ENCODE results near the gene ZNF837. TPM values are rescaled to one million over a fixed set of nuclear protein-coding genes. Genes with fewer than 3 reads are reported as not detected.

The ZNF837 gene
- total RNA-seq, 2 donors from 2014 or later = 1.1 to 1.9 TPM

DNA sequence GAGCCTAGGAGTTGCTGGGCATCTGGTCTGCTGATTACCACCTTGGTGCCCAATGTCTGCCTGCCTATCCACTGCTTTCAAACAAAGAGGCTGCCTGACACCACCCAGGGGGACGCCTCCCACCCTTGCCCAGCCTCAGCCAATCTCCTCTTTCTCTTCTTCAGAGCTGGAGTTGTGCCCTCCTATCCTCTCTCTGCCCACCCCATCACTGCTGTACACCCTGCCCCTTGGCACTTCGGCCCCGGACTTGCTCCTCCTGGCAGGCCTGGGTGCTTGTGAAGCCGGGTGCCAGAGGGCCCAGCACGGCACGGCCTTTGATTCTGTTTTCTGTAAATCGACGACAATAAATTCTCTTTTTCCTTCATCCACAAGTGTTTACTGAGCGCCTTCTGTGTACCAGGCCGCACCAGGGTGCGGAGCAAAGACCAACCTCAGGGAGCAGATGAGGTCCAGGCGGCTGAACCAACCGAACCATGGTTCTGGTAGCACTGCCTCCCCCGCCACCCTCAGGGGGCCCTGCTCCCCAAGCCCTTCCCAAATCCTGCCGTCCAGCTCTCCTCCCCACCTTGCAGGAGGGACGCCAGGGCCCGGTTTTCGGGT lies 19.6 kb upstream of the ZNF837 start:
- Mint-ChIP-seq H3K27ac (peak overlapping the region; percentile 97), H3K4me3 (peak overlapping the region; percentile 90), H3K4me1 (peaks cover 7% of the 10 kb centered on the region), H3K36me3 (ENCODE audit: low read depth) (peaks cover 26% of the 10 kb centered on the region), H3K9me3 (no peaks in the 10 kb centered on the region), H3K27me3 (no peaks in the 10 kb centered on the region)
- ATAC-seq (replicated peaks) = no peak

DNA sequence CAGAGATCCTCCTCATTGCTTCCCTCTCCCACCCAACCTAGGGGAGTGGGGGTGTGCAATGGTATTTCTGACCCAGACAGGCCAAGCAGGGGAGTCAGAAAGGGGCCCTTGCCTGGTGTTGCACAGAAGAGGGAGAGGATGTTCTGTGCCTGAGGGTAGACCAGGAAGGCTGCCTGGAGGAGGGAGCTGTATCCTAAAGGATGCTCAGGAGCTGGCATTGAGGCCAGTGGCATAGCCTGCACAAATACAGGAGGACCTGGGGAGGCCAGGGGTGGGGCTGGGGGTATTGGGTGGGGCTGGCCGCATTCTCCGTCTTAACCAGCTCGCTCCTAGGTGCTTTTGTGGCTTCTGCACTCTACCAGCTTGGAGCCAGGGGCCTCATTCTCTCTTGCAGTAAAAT lies 19.1 kb upstream of the ZNF837 start:
- no peaks in the 10 kb centered on the region for H3K27me3 Mint-ChIP-seq
- peaks cover 30% of the 10 kb centered on the region for H3K36me3 Mint-ChIP-seq (ENCODE audit: low read depth)
- H3K27ac Mint-ChIP-seq = peak overlapping the region; percentile 36
- ATAC-seq (replicated peaks) = no peak
- H3K4me1 Mint-ChIP-seq = peaks cover 7% of the 10 kb centered on the region
- peak overlapping the region; percentile 90 for H3K4me3 Mint-ChIP-seq
- no peaks in the 10 kb centered on the region for H3K9me3 Mint-ChIP-seq

DNA sequence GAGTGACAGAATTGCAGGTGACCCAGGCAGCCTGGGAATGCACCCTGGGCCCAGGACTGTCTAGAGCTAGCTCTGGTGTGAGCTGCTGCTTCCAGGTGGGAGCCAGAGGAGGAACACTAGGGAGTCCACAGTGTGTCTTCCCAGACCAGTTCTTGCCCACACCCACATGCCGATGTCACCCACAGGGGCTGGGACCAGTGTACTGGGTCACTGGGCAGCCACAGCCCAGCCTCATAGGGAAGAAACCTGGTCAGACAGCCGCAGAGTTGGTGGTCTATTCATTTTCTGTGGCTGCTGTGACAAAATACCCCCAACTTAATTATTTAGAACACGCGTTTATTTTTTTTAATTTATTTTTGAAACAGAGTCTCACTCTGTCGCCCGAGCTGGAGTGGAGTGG lies 17.7 kb upstream of the ZNF837 start:
- Mint-ChIP-seq H3K4me1 (peaks cover 7% of the 10 kb centered on the region), H3K27ac (no peak overlapping the region), H3K27me3 (no peaks in the 10 kb centered on the region), H3K9me3 (no peaks in the 10 kb centered on the region), H3K36me3 (ENCODE audit: low read depth) (peaks cover 44% of the 10 kb centered on the region), H3K4me3 (no peak overlapping the region)
- no peak for ATAC-seq (replicated peaks)

DNA sequence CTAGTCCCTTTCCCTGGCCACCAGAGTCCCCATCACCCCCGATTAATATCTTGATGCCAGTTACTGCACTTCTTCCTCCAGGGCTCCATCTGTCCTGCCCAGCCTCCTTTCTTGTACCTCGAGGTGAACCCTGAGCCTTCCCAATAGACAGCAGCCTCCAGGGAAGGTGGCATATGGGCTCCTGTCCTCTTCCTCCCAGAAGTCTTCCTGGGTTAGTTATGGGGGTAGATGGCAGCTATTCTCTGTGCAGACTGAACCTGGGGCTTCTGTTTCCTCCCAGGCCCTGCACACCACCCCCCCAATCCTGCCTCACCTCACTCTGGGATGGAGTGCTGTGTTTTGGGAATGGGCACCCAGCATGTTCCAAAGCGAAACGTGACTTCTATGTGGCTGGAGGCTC lies 17.3 kb upstream of the ZNF837 start:
- no peak for ATAC-seq (replicated peaks)

DNA sequence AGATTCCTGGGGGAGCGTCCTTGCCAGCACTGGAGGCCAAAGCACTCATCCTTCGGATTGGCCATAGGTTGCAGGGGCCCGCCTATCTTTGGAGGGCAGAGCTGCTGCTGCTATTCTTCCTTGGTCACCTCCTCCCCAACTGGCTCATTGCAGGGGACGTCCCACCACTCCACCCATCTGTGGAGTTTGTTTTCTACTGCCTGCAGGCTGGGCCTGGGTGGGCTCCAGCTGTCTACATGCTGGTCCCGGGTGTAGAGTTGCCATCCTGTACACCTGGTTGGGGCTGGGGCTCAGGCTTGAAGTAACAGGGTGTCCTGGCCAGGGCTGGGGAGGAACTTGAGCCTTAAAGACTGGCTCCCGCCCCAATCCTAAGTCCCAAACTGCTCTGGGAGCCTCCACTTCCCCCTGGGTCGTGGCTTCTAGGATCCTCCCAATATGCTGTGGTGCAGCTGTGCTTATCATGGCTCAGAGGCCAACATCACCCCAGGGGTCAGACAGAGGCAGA lies 16.8 kb upstream of the ZNF837 start:
- Mint-ChIP-seq H3K36me3 (ENCODE audit: low read depth) (peaks cover 53% of the 10 kb centered on the region), H3K9me3 (no peaks in the 10 kb centered on the region), H3K4me3 (no peak overlapping the region), H3K27ac (no peak overlapping the region), H3K4me1 (peaks cover 7% of the 10 kb centered on the region), H3K27me3 (no peaks in the 10 kb centered on the region)
- ATAC-seq (replicated peaks) = no peak

More for the DNA sequence above, 17.3 kb upstream of the ZNF837 start:
- no peak overlapping the region for H3K27ac Mint-ChIP-seq
- peaks cover 7% of the 10 kb centered on the region for H3K4me1 Mint-ChIP-seq
- peaks cover 48% of the 10 kb centered on the region for H3K36me3 Mint-ChIP-seq (ENCODE audit: low read depth)
- H3K9me3 Mint-ChIP-seq = no peaks in the 10 kb centered on the region
- H3K27me3 Mint-ChIP-seq = no peaks in the 10 kb centered on the region
- H3K4me3 Mint-ChIP-seq = no peak overlapping the region

DNA sequence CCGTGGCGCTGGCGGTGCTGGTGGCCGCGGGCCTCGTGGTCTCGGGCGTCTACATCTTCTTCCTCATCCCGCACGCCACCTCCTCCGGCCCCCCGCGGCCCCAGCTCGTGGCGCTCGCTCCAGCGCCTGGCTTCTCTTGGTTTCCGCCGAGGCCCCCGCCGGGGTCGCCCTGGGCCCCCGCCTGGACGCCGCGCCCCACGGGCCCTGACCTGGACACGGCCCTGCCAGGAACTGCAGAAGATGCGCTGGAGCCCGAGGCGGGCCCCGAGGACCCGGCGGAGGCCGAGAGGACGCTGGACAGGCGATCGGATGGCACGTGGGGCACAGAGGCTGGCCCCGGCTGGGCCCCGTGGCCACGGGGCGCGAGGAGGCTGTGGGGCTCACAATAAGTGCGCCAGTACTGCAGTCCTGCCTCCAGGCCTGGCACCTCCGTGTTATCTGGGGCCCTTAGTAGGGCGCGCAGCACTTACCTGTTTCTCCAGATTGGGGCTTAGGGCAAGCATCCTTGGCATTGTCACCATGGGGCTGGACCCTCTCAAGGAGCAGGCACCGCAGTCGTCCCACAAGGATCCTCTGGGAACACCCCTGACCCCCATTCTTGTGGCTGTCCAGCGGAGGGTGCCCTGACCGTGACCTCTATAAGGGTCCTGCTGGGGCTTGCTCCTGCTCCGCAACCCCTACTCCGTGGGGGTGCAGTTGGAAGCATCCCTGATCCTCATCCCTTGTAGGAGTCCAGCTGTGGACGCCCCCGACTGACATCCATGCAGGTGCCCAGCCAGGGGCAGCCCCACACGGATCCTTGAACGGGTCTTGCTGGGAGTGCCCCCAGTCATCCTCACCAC lies 16.1 kb upstream of the ZNF837 start:
- no peaks in the 10 kb centered on the region for H3K27me3 Mint-ChIP-seq
- no peak overlapping the region for H3K4me3 Mint-ChIP-seq
- peaks cover 7% of the 10 kb centered on the region for H3K4me1 Mint-ChIP-seq
- H3K36me3 Mint-ChIP-seq (ENCODE audit: low read depth) = peaks cover 60% of the 10 kb centered on the region
- ATAC-seq (replicated peaks) = no peak
- no peak overlapping the region for H3K27ac Mint-ChIP-seq
- no peaks in the 10 kb centered on the region for H3K9me3 Mint-ChIP-seq

DNA sequence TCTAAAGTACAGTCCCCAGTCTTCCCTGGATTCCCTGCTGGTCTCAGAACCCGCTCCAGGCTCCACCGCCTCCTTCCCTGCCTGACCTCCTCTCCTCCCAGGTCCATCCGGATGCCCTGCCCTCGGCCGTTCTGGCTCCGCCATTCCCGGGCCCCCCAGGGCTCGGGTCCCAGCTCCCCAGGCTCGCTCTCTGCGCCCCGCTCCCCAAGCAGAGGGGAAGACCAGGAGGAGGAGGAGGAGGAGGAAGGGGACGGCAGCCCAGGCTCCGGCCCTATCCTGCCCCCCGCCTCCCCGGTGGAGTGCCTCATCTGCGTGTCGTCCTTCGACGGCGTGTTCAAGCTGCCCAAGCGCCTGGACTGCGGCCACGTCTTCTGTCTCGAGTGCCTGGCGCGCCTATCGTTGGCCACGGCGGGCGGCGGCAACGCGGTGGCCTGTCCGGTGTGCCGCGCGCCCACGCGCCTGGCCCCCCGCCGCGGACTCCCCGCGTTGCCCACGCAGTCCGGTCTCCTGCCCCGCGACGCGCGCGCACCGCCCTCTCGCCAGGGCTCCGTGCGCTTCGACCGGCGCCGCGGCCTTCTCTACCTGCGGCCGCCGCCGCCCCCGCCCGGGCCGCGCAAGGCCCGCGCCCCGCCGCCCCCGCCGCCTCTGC lies 15.3 kb upstream of the ZNF837 start:
- Mint-ChIP-seq H3K4me3 (no peak overlapping the region), H3K36me3 (ENCODE audit: low read depth) (peaks cover 64% of the 10 kb centered on the region), H3K4me1 (peaks cover 4% of the 10 kb centered on the region), H3K9me3 (no peaks in the 10 kb centered on the region), H3K27ac (no peak overlapping the region), H3K27me3 (no peaks in the 10 kb centered on the region)
- ATAC-seq (replicated peaks) = no peak

DNA sequence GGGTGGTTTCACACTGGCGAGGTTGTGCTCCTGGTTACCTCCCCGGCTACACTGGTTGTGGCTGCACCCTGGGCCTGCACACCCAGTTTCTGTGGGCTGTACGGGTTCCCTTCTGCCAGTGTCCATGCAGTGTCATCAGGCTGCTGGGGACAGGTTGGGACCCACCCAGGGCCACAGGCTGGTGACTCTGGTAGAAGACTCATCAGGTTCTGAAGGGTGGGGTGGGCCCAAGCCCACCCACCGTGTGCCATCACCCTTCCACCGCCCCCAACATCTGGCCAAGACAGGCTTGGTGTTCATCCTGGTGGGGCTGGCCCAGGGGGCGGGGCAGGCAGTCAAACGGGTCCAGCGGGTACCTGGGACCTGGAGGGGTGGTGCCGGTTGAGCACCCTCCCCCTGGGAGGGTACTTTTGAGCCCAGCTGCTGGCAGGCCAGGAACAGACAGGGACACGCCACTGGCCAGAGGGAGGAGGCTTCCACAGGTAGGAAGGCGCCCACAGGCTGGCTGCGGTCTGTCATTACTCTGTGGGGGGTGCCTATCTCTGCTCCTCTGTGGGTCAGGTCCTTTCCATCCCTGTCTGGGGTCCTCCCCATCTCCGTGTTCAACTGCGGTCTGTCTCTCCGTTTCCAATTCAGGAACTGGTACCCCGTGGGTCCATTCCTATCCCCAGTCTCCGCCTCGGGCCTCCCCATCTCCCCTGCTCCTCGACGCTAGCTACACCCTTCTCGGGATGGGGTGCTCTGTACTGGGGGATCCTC lies 14.6 kb upstream of the ZNF837 start, which contains the start of gene RNF225:
Gene RNF225 (plus strand): TSS at position 437 of the 759 bp plus-strand sequence. CDS start 434 bp downstream, outside the sequence.
- no peaks in the 10 kb centered on the region for H3K4me1 Mint-ChIP-seq

DNA sequence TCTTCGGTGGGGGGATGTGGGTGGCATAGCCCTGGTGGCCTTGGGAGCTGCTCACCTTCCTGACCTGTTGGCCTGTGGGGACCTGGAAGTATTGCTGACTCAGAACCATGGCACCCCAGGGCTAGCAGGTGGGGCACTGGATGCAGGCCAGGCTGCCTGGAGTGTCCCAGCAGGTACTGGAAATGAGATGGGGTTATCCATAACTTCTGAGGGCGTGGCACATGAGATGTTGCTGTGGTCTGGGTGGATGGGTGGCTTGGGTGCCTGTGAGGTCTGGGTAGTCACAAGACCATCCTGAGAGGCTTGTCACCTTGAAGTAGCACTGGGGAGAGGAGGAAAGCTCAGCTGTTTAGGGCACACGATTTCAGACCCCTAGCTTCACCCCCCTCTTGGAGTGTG lies 14.0 kb upstream of the ZNF837 start:
- H3K27me3 Mint-ChIP-seq = no peaks in the 10 kb centered on the region
- no peak overlapping the region for H3K4me3 Mint-ChIP-seq
- no peaks in the 10 kb centered on the region for H3K4me1 Mint-ChIP-seq
- peaks cover 76% of the 10 kb centered on the region for H3K36me3 Mint-ChIP-seq (ENCODE audit: low read depth)
- H3K27ac Mint-ChIP-seq = no peak overlapping the region
- no peaks in the 10 kb centered on the region for H3K9me3 Mint-ChIP-seq
- no peak for ATAC-seq (replicated peaks)

More for the DNA sequence above, 14.6 kb upstream of the ZNF837 start, which contains the start of gene RNF225:
- H3K9me3 Mint-ChIP-seq = no peaks in the 10 kb centered on the region
- ATAC-seq (replicated peaks) = peak; percentile 29
- no peaks in the 10 kb centered on the region for H3K27me3 Mint-ChIP-seq
- H3K27ac Mint-ChIP-seq = no peak within 1 kb of the TSS
- H3K36me3 Mint-ChIP-seq (ENCODE audit: low read depth) = peaks cover 70% of the 10 kb centered on the region
- no peak within 1 kb of the TSS for H3K4me3 Mint-ChIP-seq

DNA sequence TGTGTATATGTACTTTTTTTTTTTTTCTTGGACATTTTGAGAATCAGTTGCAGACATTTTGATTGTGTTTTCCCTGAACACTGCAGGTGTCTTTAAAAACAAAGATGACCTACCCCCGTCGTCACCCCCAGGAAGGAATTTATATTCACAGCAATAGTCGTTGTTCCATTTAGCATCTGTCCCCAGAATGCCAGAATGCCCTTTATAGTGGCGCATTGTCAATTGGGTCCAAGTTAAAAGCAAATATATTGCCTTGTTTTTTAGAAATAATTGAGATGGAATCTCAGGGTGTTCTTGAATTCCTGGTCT lies 12.8 kb upstream of the ZNF837 start:
- Mint-ChIP-seq H3K4me3 (no peak overlapping the region), H3K9me3 (no peaks in the 10 kb centered on the region), H3K4me1 (peaks cover 6% of the 10 kb centered on the region), H3K27ac (no peak overlapping the region), H3K36me3 (ENCODE audit: low read depth) (peaks cover 87% of the 10 kb centered on the region), H3K27me3 (no peaks in the 10 kb centered on the region)
- no peak for ATAC-seq (replicated peaks)

DNA sequence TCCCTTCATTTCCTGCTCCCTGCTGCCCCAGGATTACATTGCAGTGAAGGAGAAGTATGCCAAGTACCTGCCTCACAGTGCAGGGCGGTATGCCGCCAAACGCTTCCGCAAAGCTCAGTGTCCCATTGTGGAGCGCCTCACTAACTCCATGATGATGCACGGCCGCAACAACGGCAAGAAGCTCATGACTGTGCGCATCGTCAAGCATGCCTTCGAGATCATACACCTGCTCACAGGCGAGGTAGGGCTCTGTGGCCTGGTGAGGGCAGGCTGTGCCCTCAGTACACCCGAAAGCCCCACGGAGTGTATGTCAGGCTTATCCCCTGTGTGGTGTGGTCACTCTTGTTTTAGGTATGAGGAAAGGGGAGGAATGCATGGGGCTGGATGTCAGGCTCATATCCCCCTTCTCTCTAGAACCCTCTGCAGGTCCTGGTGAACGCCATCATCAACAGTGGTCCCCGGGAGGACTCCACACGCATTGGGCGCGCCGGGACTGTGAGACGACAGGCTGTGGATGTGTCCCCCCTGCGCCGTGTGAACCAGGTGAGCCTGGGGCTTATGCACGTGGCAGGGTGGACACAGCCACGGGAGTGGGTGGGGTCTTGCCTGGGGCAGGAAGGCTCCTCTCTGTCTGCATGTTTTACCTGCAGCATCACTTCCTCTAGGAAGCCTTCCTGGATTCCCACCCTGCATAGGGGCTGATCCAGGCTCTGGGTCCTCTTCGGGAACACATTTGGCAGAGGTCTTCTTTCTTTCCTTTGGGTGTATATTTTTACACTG lies 12.3 kb upstream of the ZNF837 start:
- no peaks in the 10 kb centered on the region for H3K9me3 Mint-ChIP-seq
- peaks cover 91% of the 10 kb centered on the region for H3K36me3 Mint-ChIP-seq (ENCODE audit: low read depth)
- H3K4me3 Mint-ChIP-seq = no peak overlapping the region
- ATAC-seq (replicated peaks) = no peak
- peaks cover 9% of the 10 kb centered on the region for H3K4me1 Mint-ChIP-seq
- no peaks in the 10 kb centered on the region for H3K27me3 Mint-ChIP-seq
- H3K27ac Mint-ChIP-seq = no peak overlapping the region

DNA sequence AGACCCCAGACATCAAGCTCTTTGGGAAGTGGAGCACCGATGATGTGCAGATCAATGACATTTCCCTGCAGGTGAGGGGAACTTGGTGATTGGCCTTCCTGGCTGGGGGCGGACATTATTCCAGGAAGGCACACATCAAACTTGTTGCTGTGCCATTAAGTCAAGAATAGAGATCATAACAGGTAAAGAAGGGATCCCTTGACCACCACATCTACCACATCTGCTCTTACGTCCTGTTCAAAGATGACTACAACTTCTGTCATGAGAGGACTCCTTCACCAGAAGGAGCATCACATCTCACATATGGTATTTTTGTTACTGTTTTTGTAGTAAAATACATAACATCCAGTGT lies 7.3 kb upstream of the ZNF837 start:
- peak overlapping the region; percentile 94 for H3K4me3 Mint-ChIP-seq
- no peaks in the 10 kb centered on the region for H3K27me3 Mint-ChIP-seq
- H3K4me1 Mint-ChIP-seq = peaks cover 16% of the 10 kb centered on the region
- H3K9me3 Mint-ChIP-seq = no peaks in the 10 kb centered on the region
- peak overlapping the region; percentile 97 for H3K27ac Mint-ChIP-seq
- no peak for ATAC-seq (replicated peaks)
- peaks cover 77% of the 10 kb centered on the region for H3K36me3 Mint-ChIP-seq (ENCODE audit: low read depth)

DNA sequence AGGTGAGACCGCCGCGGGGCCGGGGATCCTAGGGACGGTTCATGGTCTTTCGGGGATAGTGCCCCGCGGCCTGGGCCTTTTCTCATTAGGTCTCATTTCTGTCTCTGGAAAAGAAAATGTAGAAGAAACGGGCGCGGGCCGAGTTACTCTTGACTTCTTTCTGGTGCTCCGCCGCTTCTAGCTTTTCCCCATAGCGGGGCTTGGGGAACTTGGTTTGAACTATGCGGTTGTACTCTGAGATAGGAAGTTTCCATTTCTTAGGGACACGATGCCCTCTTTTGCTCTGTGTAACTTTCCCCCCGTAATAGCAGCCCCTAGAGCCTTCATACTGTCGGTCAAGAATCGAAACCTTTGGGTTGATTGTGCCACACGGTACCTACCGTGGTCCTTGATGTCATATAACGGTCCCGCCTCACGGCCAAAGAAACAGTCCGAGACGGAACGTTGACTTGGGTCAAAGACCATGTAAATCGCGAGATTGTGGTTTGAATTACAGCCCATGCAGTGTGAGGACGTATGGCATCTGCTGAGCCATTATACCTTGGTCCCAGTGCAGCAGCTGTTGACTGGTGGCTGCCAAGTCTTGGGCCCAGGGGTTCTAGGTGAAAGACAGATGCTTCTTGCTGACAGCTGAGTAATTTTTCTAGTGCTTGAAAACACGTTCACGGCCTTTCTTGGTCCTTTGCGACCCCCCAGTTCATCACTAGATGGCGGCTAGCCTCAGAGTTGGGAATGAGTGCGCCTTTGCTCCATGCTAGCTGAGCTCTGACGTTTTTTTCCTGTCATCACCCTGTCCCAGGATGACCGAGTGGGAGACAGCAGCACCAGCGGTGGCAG lies 6.7 kb upstream of the ZNF837 start:
- peaks cover 71% of the 10 kb centered on the region for H3K36me3 Mint-ChIP-seq (ENCODE audit: low read depth)
- ATAC-seq (replicated peaks) = no peak
- no peaks in the 10 kb centered on the region for H3K9me3 Mint-ChIP-seq
- H3K4me3 Mint-ChIP-seq = peak overlapping the region; percentile 94
- H3K27me3 Mint-ChIP-seq = no peaks in the 10 kb centered on the region
- H3K4me1 Mint-ChIP-seq = peaks cover 16% of the 10 kb centered on the region
- H3K27ac Mint-ChIP-seq = peak overlapping the region; percentile 97
